Measurements from ENCODE around the gene PAWR.
"Not testable (repeated sequence)": the region's sequence is repeated elsewhere in the genome, so short reads cannot be mapped to it uniquely, and the experiment has no call there.

The PAWR gene

GRCh38 chr12:79690142-79690637, 574 bp downstream of the PAWR start:
- Mint-ChIP-seq H3K9me3 (no peaks in the 10 kb centered on the region), H3K4me1 (peaks cover 19% of the 10 kb centered on the region), H3K27me3 (peaks cover 56% of the 10 kb centered on the region), H3K4me3 (peak overlapping the region; percentile 81), H3K27ac (no peak overlapping the region), H3K36me3 (no peaks in the 10 kb centered on the region)

- Mint-ChIP-seq H3K4me1 (peaks cover 19% of the 10 kb centered on the region), H3K27me3 (peaks cover 53% of the 10 kb centered on the region), H3K27ac (no peak overlapping the region), H3K9me3 (no peaks in the 10 kb centered on the region), H3K36me3 (no peaks in the 10 kb centered on the region), H3K4me3 (peak overlapping the region; percentile 81)
Observed at GRCh38 chr12:79689477-79690141, 1.2 kb downstream of the PAWR start.

GRCh38 chr12:79689061-79689476, 1.7 kb downstream of the PAWR start:
- no peaks in the 10 kb centered on the region for H3K9me3 Mint-ChIP-seq
- no peak overlapping the region for H3K27ac Mint-ChIP-seq
- peak overlapping the region; percentile 76 for H3K4me3 Mint-ChIP-seq

GRCh38 chr12:79688376-79689060, 2.2 kb downstream of the PAWR start:
- no peaks in the 10 kb centered on the region for H3K36me3 Mint-ChIP-seq
- H3K27ac Mint-ChIP-seq = no peak overlapping the region
- H3K4me3 Mint-ChIP-seq = peak overlapping the region; percentile 76
- no peaks in the 10 kb centered on the region for H3K9me3 Mint-ChIP-seq
- peaks cover 51% of the 10 kb centered on the region for H3K27me3 Mint-ChIP-seq
- H3K4me1 Mint-ChIP-seq = peaks cover 19% of the 10 kb centered on the region

More at GRCh38 chr12:79689061-79689476, 1.7 kb downstream of the PAWR start:
- peaks cover 51% of the 10 kb centered on the region for H3K27me3 Mint-ChIP-seq
- no peaks in the 10 kb centered on the region for H3K36me3 Mint-ChIP-seq
- H3K4me1 Mint-ChIP-seq = peaks cover 19% of the 10 kb centered on the region

DNA sequence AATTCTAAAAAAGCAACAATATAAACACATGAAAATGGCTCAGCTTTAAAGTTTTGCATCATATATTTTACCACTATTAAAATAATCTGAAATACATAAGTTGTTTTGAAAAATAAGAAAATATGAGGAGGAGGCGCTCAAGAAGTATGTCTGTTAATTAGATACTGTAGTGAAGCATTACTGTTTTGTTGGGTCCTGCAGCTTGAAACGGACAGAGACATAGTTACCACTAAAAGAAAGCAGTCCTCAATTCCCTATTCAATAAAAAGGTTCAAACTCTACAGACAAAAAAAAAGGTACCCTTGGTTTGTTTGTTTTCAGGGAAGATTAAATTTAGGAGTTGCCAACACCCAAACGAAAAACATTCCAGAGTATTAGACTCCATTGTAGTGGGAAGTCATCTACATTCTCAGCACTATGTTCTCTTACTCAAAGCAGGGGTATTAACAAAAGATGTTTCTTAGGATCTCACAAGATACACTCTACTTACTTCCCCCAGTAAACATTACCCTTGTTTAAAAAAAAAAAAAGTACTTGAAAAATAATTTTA, 3.0 kb downstream of the PAWR start:
- no peak overlapping the region for H3K4me3 Mint-ChIP-seq
- no peaks in the 10 kb centered on the region for H3K9me3 Mint-ChIP-seq
- no peaks in the 10 kb centered on the region for H3K36me3 Mint-ChIP-seq
- no peak overlapping the region for H3K27ac Mint-ChIP-seq
- peaks cover 49% of the 10 kb centered on the region for H3K27me3 Mint-ChIP-seq
- H3K4me1 Mint-ChIP-seq = peaks cover 19% of the 10 kb centered on the region

DNA sequence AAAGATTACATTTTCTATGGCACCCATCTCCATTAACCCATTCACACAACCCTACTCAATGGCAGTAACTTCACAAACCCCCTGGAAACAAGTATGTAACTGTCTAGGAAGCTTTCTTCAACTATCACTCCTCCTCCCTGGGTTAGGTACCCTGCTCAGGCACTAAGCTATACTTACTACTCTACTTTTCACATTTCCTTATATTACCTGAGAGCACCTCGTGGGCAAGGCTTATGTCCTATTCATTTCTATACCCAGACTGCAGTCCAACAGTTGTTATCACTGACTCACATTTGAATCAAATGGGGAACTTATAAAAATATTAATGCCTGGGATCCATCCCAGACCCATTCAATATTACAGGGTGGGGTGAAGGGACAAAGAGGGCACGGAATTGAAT, 4.6 kb downstream of the PAWR start:
- peaks cover 15% of the 10 kb centered on the region for H3K4me1 Mint-ChIP-seq
- no peak overlapping the region for H3K4me3 Mint-ChIP-seq
- H3K27ac Mint-ChIP-seq = no peak overlapping the region
- no peaks in the 10 kb centered on the region for H3K36me3 Mint-ChIP-seq
- H3K9me3 Mint-ChIP-seq = no peaks in the 10 kb centered on the region
- peaks cover 43% of the 10 kb centered on the region for H3K27me3 Mint-ChIP-seq

GRCh38 chr12:79685068-79685467, 5.7 kb downstream of the PAWR start:
- Mint-ChIP-seq H3K9me3 (no peaks in the 10 kb centered on the region), H3K4me1 (peaks cover 14% of the 10 kb centered on the region), H3K27ac (no peak overlapping the region), H3K4me3 (no peak overlapping the region), H3K27me3 (peaks cover 48% of the 10 kb centered on the region), H3K36me3 (no peaks in the 10 kb centered on the region)

- H3K4me1 Mint-ChIP-seq = peaks cover 14% of the 10 kb centered on the region
- not testable (repeated sequence) for H3K9me3 Mint-ChIP-seq, H3K27ac Mint-ChIP-seq, H3K4me3 Mint-ChIP-seq, H3K36me3 Mint-ChIP-seq
- H3K27me3 Mint-ChIP-seq = peaks cover 52% of the 10 kb centered on the region
Observed at GRCh38 chr12:79684338-79684737, 6.4 kb downstream of the PAWR start.

GRCh38 chr12:79682593-79682992, 8.2 kb downstream of the PAWR start:
- H3K9me3 Mint-ChIP-seq = no peaks in the 10 kb centered on the region
- H3K4me1 Mint-ChIP-seq = no peaks in the 10 kb centered on the region
- no peak overlapping the region for H3K27ac Mint-ChIP-seq
- peaks cover 39% of the 10 kb centered on the region for H3K27me3 Mint-ChIP-seq
- no peak overlapping the region for H3K4me3 Mint-ChIP-seq
- H3K36me3 Mint-ChIP-seq = no peaks in the 10 kb centered on the region

GRCh38 chr12:79681008-79681590, 9.7 kb downstream of the PAWR start:
- no peaks in the 10 kb centered on the region for H3K9me3 Mint-ChIP-seq
- no peaks in the 10 kb centered on the region for H3K4me1 Mint-ChIP-seq
- H3K27ac Mint-ChIP-seq = no peak overlapping the region
- no peaks in the 10 kb centered on the region for H3K36me3 Mint-ChIP-seq
- H3K27me3 Mint-ChIP-seq = peaks cover 26% of the 10 kb centered on the region
- H3K4me3 Mint-ChIP-seq = no peak overlapping the region

GRCh38 chr12:79680051-79680450, 10.7 kb downstream of the PAWR start:
- H3K4me3 Mint-ChIP-seq = no peak overlapping the region
- H3K27me3 Mint-ChIP-seq = peaks cover 20% of the 10 kb centered on the region
- H3K4me1 Mint-ChIP-seq = no peaks in the 10 kb centered on the region
- no peaks in the 10 kb centered on the region for H3K36me3 Mint-ChIP-seq
- no peaks in the 10 kb centered on the region for H3K9me3 Mint-ChIP-seq
- no peak overlapping the region for H3K27ac Mint-ChIP-seq

DNA sequence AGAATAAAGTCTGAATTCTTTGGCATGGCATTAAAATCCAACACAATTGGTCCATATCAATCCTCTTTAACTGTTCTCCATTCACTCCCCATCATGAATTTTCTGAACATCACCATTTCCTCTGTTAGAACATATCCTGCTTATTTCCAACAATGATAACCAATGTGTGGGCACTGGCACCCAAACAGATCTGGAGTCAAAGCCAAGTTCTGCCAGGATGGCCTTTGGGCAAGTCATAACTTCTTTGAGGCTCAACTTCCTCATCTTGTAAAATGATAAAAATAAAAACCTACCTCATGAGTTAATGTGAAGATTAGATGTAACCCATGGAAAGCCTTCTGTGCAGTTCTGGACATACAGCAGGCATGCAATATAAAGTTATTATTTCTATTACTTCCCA, 12.5 kb downstream of the PAWR start:
- no peaks in the 10 kb centered on the region for H3K36me3 Mint-ChIP-seq
- H3K4me1 Mint-ChIP-seq = no peaks in the 10 kb centered on the region
- H3K4me3 Mint-ChIP-seq = no peak overlapping the region
- H3K27ac Mint-ChIP-seq = no peak overlapping the region
- no peaks in the 10 kb centered on the region for H3K9me3 Mint-ChIP-seq
- peaks cover 19% of the 10 kb centered on the region for H3K27me3 Mint-ChIP-seq

DNA sequence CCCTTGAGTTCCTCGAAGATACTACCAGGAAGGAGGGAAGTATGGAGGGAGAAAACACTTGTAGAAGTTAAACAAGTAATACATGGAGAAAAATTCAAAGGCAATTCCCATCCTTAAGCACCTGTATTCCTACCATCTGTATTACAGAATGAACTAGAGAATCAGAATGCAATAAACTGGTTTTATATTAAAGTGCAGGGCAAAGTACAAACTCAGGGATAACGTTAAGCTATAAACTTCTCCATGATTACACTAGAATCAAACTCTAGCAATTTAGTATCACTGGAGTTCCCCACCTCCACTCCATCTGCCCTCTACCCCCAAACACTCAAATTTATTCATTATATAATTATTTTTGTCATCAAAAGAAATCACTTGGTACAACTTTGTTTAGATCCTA, 13.1 kb downstream of the PAWR start:
- Mint-ChIP-seq H3K27ac (no peak overlapping the region), H3K9me3 (no peaks in the 10 kb centered on the region), H3K4me1 (no peaks in the 10 kb centered on the region), H3K27me3 (peaks cover 19% of the 10 kb centered on the region), H3K4me3 (no peak overlapping the region), H3K36me3 (no peaks in the 10 kb centered on the region)

DNA sequence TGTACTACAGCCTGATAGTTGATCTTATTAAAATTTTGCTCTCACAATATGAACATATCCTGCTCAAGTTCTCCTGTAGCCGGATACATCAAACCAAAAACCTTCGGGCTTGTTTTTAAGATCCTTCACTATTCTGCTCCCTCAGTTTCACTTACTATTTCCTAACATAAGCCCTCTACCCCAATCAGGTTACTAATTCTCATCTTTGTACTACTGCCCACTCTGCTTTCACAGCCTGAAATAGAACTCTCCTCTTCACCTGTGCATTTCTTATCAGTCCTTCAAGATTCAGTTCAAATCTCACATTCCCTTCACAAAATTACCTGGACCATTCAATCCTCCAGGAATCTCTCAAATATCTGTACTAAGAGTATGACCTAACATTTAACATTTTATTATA, 14.2 kb downstream of the PAWR start:
- Mint-ChIP-seq H3K4me3 (no peak overlapping the region), H3K36me3 (no peaks in the 10 kb centered on the region), H3K27me3 (peaks cover 12% of the 10 kb centered on the region), H3K27ac (no peak overlapping the region), H3K9me3 (peaks cover 6% of the 10 kb centered on the region), H3K4me1 (no peaks in the 10 kb centered on the region)

GRCh38 chr12:79674629-79675028, 16.1 kb downstream of the PAWR start:
- H3K4me1 Mint-ChIP-seq = no peaks in the 10 kb centered on the region
- H3K4me3 Mint-ChIP-seq = no peak overlapping the region
- no peaks in the 10 kb centered on the region for H3K36me3 Mint-ChIP-seq
- H3K27me3 Mint-ChIP-seq = peaks cover 2% of the 10 kb centered on the region
- H3K9me3 Mint-ChIP-seq = peaks cover 6% of the 10 kb centered on the region
- H3K27ac Mint-ChIP-seq = no peak overlapping the region

DNA sequence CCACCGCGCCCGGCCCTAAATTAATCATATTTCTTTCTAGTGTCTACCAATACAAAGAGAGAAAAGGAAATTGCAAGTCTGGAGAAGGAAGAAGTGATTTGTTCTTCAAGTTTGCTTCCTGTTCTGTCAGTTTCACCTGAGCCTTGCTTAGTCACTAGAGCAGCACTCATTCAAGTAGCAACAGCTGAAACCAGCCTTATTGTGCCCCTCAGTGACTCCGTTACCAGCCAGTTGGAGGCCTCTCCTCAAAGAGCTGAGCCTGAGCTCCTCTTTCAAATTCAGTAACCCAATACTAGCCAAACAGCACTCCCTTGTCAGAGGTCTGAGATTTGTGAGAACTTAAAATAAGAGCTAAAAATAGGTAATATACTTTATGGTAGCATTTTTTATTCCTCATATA, 17.4 kb downstream of the PAWR start:
- H3K27me3 Mint-ChIP-seq = peaks cover 2% of the 10 kb centered on the region
- H3K27ac Mint-ChIP-seq = no peak overlapping the region
- H3K4me3 Mint-ChIP-seq = no peak overlapping the region
- H3K36me3 Mint-ChIP-seq = no peaks in the 10 kb centered on the region
- H3K4me1 Mint-ChIP-seq = no peaks in the 10 kb centered on the region
- peaks cover 6% of the 10 kb centered on the region for H3K9me3 Mint-ChIP-seq

All from activated naive CD4-positive, alpha-beta T cell treated with anti-CD3 and anti-CD28 coated beads, Interleukin-2, amount 50 U/mL, for 24 hours (primary cell).